IMR-90 (cell line): ENCODE results near the gene ZNF408. TPM values are rescaled to one million over a fixed set of nuclear protein-coding genes. Genes with fewer than 3 reads are reported as not detected.

ENCODE experiments used
- ATAC-seq: fragments of 200-7000 bp; cut with Tn5 transposase; 2 replicates; pipeline ENCODE4 v1.9.1; 2020; ENCODE audit warnings: low read depth, mild to moderate bottlenecking, moderate library complexity
- BruUV-seq: library from RNA; stranded (reverse); fragments of 400-500 nt; replicated peaks from 2 replicates; lab custom pipeline; 2021; lab: Mats Ljungman, UMichigan
- CTCF ChIA-PET: fragments of 300-600 bp; formaldehyde crosslinking; extraction: SDS; loops from one replicate; lab custom pipeline; 2021; ENCODE audit warnings: antibody characterized with exemption; lab: Yijun Ruan, JAX
- POLR2A ChIA-PET: fragments of 300-600 bp; sonication (Branson Sonifier 250); formaldehyde crosslinking; loops from one replicate; lab custom pipeline; 2022; ENCODE audit warnings: antibody characterized with exemption; ENCODE audit not compliant: unreplicated experiment; lab: Charles Lee
- DNase-seq: peaks from one replicate; pipeline ENCODE4 v3.0.0; 2013
- H2AFZ ChIP-seq: replicated peaks from 2 replicates; pipeline ENCODE3; 2013; ENCODE audit warnings: low read length, mild to moderate bottlenecking; ENCODE audit not compliant: poor library complexity
- H2AK5ac ChIP-seq: 2 replicates; pipeline ENCODE4 v1.6.1; 2013; ENCODE audit warnings: low read depth, low read length, inconsistent platforms
- H2AK9ac ChIP-seq: replicated peaks from 2 replicates; pipeline ENCODE3; 2013; ENCODE audit warnings: mild to moderate bottlenecking, low read depth, low read length, moderate library complexity; ENCODE audit not compliant: poor library complexity
- H2BK120ac ChIP-seq: 2 replicates; pipeline ENCODE4 v1.6.1; 2013; ENCODE audit warnings: low read depth, low read length, inconsistent platforms
- H2BK15ac ChIP-seq: 3 replicates; pipeline ENCODE4 v1.6.1; 2013; ENCODE audit warnings: low read depth, low read length, inconsistent platforms
- H2BK20ac ChIP-seq: 2 replicates; pipeline ENCODE4 v1.6.1; 2013; ENCODE audit warnings: low read depth, mild to moderate bottlenecking, inconsistent platforms, low read length, moderate library complexity
- H2BK5ac ChIP-seq: 2 replicates; pipeline ENCODE4 v1.6.1; 2013; ENCODE audit warnings: mild to moderate bottlenecking, low read depth, low read length, inconsistent platforms; ENCODE audit not compliant: poor library complexity, severe bottlenecking
- H3K14ac ChIP-seq: replicated peaks from 2 replicates; pipeline ENCODE4 v1.6.1; 2013; ENCODE audit warnings: low read depth, low read length, inconsistent platforms
- H3K18ac ChIP-seq: 2 replicates; pipeline ENCODE4 v1.6.1; 2013; ENCODE audit warnings: low read depth, low read length, control low read depth
- H3K23ac ChIP-seq: 2 replicates; pipeline ENCODE4 v1.6.1; 2013; ENCODE audit warnings: low read depth, low read length, inconsistent platforms
- H3K27ac ChIP-seq: 2 replicates; pipeline ENCODE4 v1.5.1; 2013; ENCODE audit warnings: mild to moderate bottlenecking, control low read depth, low read length; ENCODE audit not compliant: insufficient read depth
- H3K27me3 ChIP-seq: 2 replicates; pipeline ENCODE4 v1.6.1; 2013; ENCODE audit warnings: low read length; ENCODE audit not compliant: control insufficient read depth, insufficient read depth
- H3K36me3 ChIP-seq: 2 replicates; pipeline ENCODE4 v1.6.1; 2013; ENCODE audit warnings: low read length, mixed read lengths; ENCODE audit not compliant: control insufficient read depth, insufficient read depth
- H3K4ac ChIP-seq: 2 replicates; pipeline ENCODE4 v1.6.1; 2013; ENCODE audit warnings: low read depth, low read length, inconsistent platforms
- H3K4me1 ChIP-seq: 2 replicates; pipeline ENCODE4 v1.6.1; 2013; ENCODE audit warnings: low read length, mixed read lengths; ENCODE audit not compliant: control insufficient read depth, insufficient read depth
- H3K4me2 ChIP-seq: 2 replicates; pipeline ENCODE4 v1.6.1; 2013; ENCODE audit warnings: low read depth, mild to moderate bottlenecking, control low read depth, low read length, moderate library complexity
- H3K4me3 ChIP-seq: 2 replicates; pipeline ENCODE4 v1.5.1; 2013; ENCODE audit warnings: low read depth, mild to moderate bottlenecking, control low read depth, low read length, moderate library complexity; ENCODE audit not compliant: insufficient read depth
- H3K56ac ChIP-seq: 2 replicates; pipeline ENCODE4 v1.6.1; 2013; ENCODE audit warnings: low read length, inconsistent platforms; ENCODE audit not compliant: insufficient read depth; ENCODE audit errors: extremely low read depth
- H3K79me1 ChIP-seq, 2 experiments: 2 replicates each; pipeline ENCODE4 v1.6.1; 2013; ENCODE audit warnings: low read length in 2 of 2, inconsistent platforms in 1 of 2, low read depth in 1 of 2
- H3K9ac ChIP-seq: 2 replicates; pipeline ENCODE4 v1.6.1; 2013; ENCODE audit warnings: low read depth, low read length, control low read depth
- H3K9me1 ChIP-seq: 2 replicates; pipeline ENCODE4 v1.6.1; 2013; ENCODE audit warnings: low read length, inconsistent platforms; ENCODE audit not compliant: insufficient read depth
- H3K9me3 ChIP-seq: 2 replicates; pipeline ENCODE4 v1.6.1; 2013; ENCODE audit warnings: low read length; ENCODE audit not compliant: control insufficient read depth, insufficient read depth
- H4K20me1 ChIP-seq: 2 replicates; pipeline ENCODE4 v1.6.1; 2013; ENCODE audit warnings: low read length, inconsistent platforms; ENCODE audit not compliant: insufficient read depth
- H4K5ac ChIP-seq: 2 replicates; pipeline ENCODE4 v1.6.1; 2013; ENCODE audit warnings: mild to moderate bottlenecking, low read depth, low read length, control low read depth
- H4K8ac ChIP-seq, 2 experiments: 2 replicates each; pipeline ENCODE4 v1.6.1; 2013; ENCODE audit warnings: low read depth in 2 of 2, low read length in 2 of 2, control low read depth in 1 of 2, inconsistent platforms in 1 of 2
- H4K91ac ChIP-seq: 2 replicates; pipeline ENCODE4 v1.6.1; 2013; ENCODE audit warnings: low read depth, low read length, inconsistent platforms; ENCODE audit not compliant: insufficient read depth
- BHLHE40 ChIP-seq: fragments of 150-350 bp; IDR thresholded peaks from 2 replicates; pipeline ENCODE4 v1.6.1; 2016; ENCODE audit warnings: mild to moderate bottlenecking, low read depth, low read length
- CEBPB ChIP-seq: IDR thresholded peaks from 2 replicates; pipeline ENCODE4 v1.6.1; 2012; ENCODE audit warnings: low read depth, low read length, improper control_type of control experiment
- CHD1 ChIP-seq: IDR thresholded peaks from 2 replicates; pipeline ENCODE4 v1.6.1; 2012; ENCODE audit warnings: low read depth, low read length, improper control_type of control experiment
- ELK1 ChIP-seq: fragments of 150-350 bp; IDR thresholded peaks from 2 replicates; pipeline ENCODE4 v1.6.1; 2016; ENCODE audit warnings: low read depth, mild to moderate bottlenecking, low read length, moderate library complexity, borderline replicate concordance
- FOS ChIP-seq: fragments of 150-350 bp; IDR thresholded peaks from 2 replicates; pipeline ENCODE4 v1.6.1; 2016; ENCODE audit warnings: low read depth, low read length
- MAFK ChIP-seq: IDR thresholded peaks from 2 replicates; pipeline ENCODE4 v1.6.1; 2012; ENCODE audit warnings: low read depth, low read length, improper control_type of control experiment
- MAZ ChIP-seq: IDR thresholded peaks from 2 replicates; pipeline ENCODE4 v1.6.1; 2012; ENCODE audit warnings: low read depth, mild to moderate bottlenecking, low read length, improper control_type of control experiment, moderate library complexity, borderline replicate concordance
- NFE2L2 ChIP-seq: fragments of 150-350 bp; IDR thresholded peaks from 2 replicates; pipeline ENCODE4 v1.6.1; 2016; ENCODE audit warnings: low read depth, mild to moderate bottlenecking, low read length
- RAD21 ChIP-seq: IDR thresholded peaks from 2 replicates; pipeline ENCODE4 v1.6.1; 2012; ENCODE audit warnings: low read length, improper control_type of control experiment
- RCOR1 ChIP-seq: IDR thresholded peaks from 2 replicates; pipeline ENCODE4 v1.6.1; 2012; ENCODE audit warnings: mild to moderate bottlenecking, low read length, improper control_type of control experiment; ENCODE audit not compliant: insufficient replicate concordance
- RFX5 ChIP-seq: IDR thresholded peaks from 2 replicates; pipeline ENCODE4 v1.8.0; 2012; ENCODE audit warnings: low read depth, mild to moderate bottlenecking, low read length, moderate library complexity
- SMC3 ChIP-seq: fragments of 150-350 bp; IDR thresholded peaks from 2 replicates; pipeline ENCODE4 v1.6.1; 2016; ENCODE audit warnings: low read depth, mild to moderate bottlenecking, antibody characterized with exemption, low read length, moderate library complexity
- USF2 ChIP-seq: fragments of 150-350 bp; IDR thresholded peaks from 2 replicates; pipeline ENCODE4 v1.6.1; 2017; ENCODE audit warnings: mild to moderate bottlenecking, antibody characterized with exemption, low read length, low read depth
- WGBS, 2 experiments: methylation state at CpG; one replicate each; pipeline versions ENCODE4 v1.1.5 to v1.1.7; 2013; ENCODE audit warnings: missing lambda C conversion rate in 2 of 2; ENCODE audit not compliant: insufficient read length in 1 of 2; ENCODE audit errors: extremely low coverage in 2 of 2; 5-methylcytosine and 5-hydroxymethylcytosine counted together
- dilution Hi-C: fragments of 300-500 bp; cut with HindIII; formaldehyde crosslinking; loops from one replicate; pipeline ENCODE4 v1.14.3; 2018; ENCODE audit warnings: low sequenced_read_pairs; ENCODE audit not compliant: unreplicated experiment
- in situ Hi-C: fragments of 300-500 bp; cut with MboI; formaldehyde crosslinking; loops from 3 replicates; pipeline ENCODE4 v1.14.3; 2019; ENCODE audit warnings: low sequenced_read_pairs, inconsistent platforms, mixed read lengths
- intact Hi-C: fragments of 100-400 bp; cut with micrococcal nuclease; formaldehyde crosslinking; loops from 2 replicates; pipeline ENCODE4 v1.10.0; 2022
- polyA plus RNA-seq, 3 experiments: library from polyadenylated mRNA; depleted of rRNA; stranded (reverse); fragments of >200 nt; gene quantifications; 2 replicates each; pipeline ENCODE4 v1.2.3, GENCODE V29; 2012; ENCODE audit warnings: low replicate concordance in 1 of 3
- total RNA-seq: library from RNA; depleted of rRNA; stranded (reverse); fragments of >200 nt; gene quantifications from 2 replicates; pipeline ENCODE4 v1.2.3, GENCODE V29; 2012
- TF ChIP-seq, protein P1 (sequence below): conservative IDR thresholded peaks from 2 replicates; pipeline ENCODE4 v1.5.1; 2012; ENCODE audit warnings: mild to moderate bottlenecking, low read depth, low read length, improper control_type of control experiment

The ZNF408 gene
- total and polyA plus RNA-seq, 2 of the 4 experiments (the other 2 are of a cell fraction) = 9.5 to 11.1 TPM

DNA sequence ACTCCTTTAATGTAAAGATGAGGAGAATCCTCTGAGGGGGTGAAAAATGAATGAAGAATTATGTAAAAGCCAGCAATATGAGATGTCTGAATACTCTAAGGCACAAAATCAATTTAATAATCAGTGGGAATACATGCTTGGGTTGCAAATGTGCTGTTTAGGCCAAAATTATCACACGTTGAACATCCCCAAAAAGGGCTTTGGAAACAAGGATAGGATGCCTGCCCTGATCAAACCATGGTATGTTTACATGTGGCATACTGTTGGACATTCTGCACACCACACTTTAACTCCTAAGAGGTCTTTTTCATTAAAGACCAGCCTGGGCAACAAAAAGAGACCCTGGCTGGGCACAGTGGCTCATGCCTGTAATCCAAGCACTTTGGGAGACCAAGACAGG, 44.5 kb downstream of the ZNF408 start:
- H3K4ac ChIP-seq = no peak overlapping the region
- H2AK9ac ChIP-seq = no peak overlapping the region
- dilution Hi-C loops = no loop called here
- no peaks in the 10 kb centered on the region for H3K9me3 ChIP-seq
- H4K20me1 ChIP-seq = peaks cover 3% of the 10 kb centered on the region; the same call in 1 of the 2 replicates
- no peak overlapping the region for H3K4me2 ChIP-seq
- ATAC-seq = no peak
- H3K9ac ChIP-seq = no peak overlapping the region
- H3K14ac ChIP-seq = no peak overlapping the region
- BruUV-seq = no TSS peak
- no peak overlapping the region for H4K91ac ChIP-seq
- ChIA-PET POLR2A (no interaction called here), CTCF (no interaction called here)
- in situ Hi-C loops = no loop called here
- H3K56ac ChIP-seq = no peak overlapping the region
- H2AFZ ChIP-seq = no peak overlapping the region
- H3K4me1 ChIP-seq = peaks cover 4% of the 10 kb centered on the region
- H3K27ac ChIP-seq = no peak overlapping the region
- H4K8ac ChIP-seq = no peak overlapping the region
- H3K27me3 ChIP-seq = no peaks in the 10 kb centered on the region
- DNase-seq = no peak
- H2BK20ac ChIP-seq = no peak overlapping the region
- no peak overlapping the region for H2BK15ac ChIP-seq
- peaks cover 59% of the 10 kb centered on the region for H3K36me3 ChIP-seq
- no peak overlapping the region for H2BK120ac ChIP-seq
- peaks cover 4% of the 10 kb centered on the region; the same call in 1 of the 2 replicates for H3K9me1 ChIP-seq
- no peak overlapping the region for H3K18ac ChIP-seq
- no peak overlapping the region for H2BK5ac ChIP-seq
- no CpG with 5 or more reads among the region's 1 CpG for WGBS, 2 experiments
- no peak overlapping the region for H4K5ac ChIP-seq
- H3K79me1 ChIP-seq = peaks cover 0 to 3% of the 10 kb centered on the region in 2 experiments; a peak in 2 of 4 replicates
- H2AK5ac ChIP-seq = no peak overlapping the region
- H3K4me3 ChIP-seq = no peak overlapping the region
- no peak overlapping the region for H3K23ac ChIP-seq
- TF ChIP-seq ELK1 (no peak), CHD1 (no peak), RCOR1 (no peak), MAFK (no peak), BHLHE40 (no peak), USF2 (no peak), SMC3 (no peak), MAZ (no peak), RAD21 (no peak), NFE2L2 (no peak), CEBPB (no peak), FOS (no peak), RFX5 (no peak)
- TF ChIP-seq, protein P1, sequence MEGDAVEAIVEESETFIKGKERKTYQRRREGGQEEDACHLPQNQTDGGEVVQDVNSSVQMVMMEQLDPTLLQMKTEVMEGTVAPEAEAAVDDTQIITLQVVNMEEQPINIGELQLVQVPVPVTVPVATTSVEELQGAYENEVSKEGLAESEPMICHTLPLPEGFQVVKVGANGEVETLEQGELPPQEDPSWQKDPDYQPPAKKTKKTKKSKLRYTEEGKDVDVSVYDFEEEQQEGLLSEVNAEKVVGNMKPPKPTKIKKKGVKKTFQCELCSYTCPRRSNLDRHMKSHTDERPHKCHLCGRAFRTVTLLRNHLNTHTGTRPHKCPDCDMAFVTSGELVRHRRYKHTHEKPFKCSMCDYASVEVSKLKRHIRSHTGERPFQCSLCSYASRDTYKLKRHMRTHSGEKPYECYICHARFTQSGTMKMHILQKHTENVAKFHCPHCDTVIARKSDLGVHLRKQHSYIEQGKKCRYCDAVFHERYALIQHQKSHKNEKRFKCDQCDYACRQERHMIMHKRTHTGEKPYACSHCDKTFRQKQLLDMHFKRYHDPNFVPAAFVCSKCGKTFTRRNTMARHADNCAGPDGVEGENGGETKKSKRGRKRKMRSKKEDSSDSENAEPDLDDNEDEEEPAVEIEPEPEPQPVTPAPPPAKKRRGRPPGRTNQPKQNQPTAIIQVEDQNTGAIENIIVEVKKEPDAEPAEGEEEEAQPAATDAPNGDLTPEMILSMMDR = no peak
- intact Hi-C loops = no loop called here
